Activated CD8-positive, alpha-beta memory T cell treated with anti-CD3 and anti-CD28 coated beads, Interleukin-2, amount 50 U/mL, for 24 hours (primary cell): ENCODE data around the gene CCDC85A.

Source experiments
- DNase-seq: peaks from one replicate; pipeline ENCODE4 v3.0.0-alpha.2; 2020; ENCODE audit errors: extremely low read depth

Gene CCDC85A

DNA sequence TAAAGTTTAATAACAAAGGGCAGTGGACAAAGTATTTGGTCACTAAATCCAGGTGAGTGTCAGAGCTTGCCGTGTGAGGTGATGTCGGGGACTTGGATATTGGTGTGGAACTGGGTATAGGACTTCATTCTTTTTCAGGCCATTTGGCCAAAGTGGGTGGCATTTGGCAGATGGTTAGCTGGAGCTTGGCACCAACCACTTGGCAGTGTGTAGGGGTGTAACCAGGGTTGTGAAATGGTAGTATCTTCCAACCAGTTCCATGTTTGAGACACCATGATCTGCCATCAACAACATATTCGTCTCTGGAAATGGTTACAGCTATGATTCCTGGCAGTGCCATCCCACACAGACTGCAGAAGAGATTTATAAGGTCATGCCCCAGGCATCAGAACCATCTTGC lies 113.9 kb downstream of the CCDC85A start:
- DNase-seq: no peak

DNA sequence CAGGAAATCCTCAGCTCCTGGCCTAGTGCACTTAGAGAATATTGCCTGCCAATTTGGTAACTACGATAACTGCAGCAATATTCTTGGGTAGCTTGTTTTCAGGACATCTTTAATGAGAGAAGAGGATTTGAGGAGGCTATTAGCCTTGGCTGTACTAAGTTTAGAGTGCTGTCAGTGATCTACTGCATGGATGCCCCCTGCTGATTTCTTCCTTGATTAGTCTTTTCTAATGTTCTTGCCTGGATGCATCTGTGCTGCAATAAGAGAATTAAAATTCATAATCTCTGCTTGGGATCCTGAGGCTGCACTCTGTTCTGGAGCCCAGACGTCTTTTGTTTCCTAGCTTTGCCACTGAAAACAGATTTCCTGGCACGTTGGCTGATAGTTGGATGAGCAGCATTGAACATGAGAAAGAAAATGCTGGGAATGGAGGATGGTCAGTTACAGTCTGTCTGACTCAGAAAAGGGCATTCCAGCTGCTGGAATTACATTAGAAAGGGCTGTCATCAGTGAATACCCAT lies 115.4 kb downstream of the CCDC85A start:
- no peak for DNase-seq

DNA sequence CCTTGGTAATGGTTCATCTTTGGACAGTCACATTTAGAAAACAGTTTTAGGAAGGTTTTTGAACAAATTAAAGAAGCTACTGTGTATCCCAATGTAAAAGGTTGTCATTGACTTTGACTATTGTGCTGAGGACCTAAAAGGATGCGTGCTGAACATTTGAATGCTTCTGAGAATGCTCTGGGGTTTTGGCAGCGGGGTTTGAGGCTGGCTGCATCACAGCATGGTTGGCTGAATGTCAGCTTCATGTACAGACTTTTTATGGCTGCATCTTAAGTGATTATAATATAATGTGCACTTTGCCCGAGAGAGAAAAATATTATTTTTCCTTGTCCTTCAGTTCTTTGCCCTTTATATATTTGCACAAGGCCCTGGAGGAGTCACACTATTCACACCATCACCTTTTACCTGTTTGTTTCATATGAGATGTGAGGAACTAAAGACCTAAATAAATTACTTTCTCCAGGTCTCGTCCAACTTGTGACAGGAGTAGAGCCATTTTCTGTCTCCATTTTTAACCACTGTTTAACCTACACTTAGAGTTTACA lies 125.9 kb downstream of the CCDC85A start:
- DNase-seq: no peak

DNA sequence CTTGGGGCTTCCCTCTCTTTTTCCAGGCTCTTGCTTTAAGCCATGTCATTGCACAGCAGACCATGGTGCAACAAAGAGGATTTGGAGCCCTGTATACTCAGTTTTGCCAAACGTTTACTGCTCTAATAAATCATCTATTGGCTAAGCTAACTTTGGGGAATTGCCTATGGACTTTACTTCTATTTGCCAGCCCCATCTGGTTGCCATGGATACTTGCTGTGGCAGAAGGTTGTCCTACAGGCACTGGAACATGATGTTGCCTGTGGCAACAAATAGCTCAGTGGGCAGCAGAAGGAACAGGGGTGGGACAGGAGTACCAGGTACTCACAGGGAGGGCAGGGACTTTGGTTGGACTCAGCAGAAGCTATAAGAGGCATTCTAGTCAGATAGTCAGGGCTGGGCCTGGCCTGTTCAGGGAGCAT lies 129.7 kb downstream of the CCDC85A start:
- DNase-seq: no peak

DNA sequence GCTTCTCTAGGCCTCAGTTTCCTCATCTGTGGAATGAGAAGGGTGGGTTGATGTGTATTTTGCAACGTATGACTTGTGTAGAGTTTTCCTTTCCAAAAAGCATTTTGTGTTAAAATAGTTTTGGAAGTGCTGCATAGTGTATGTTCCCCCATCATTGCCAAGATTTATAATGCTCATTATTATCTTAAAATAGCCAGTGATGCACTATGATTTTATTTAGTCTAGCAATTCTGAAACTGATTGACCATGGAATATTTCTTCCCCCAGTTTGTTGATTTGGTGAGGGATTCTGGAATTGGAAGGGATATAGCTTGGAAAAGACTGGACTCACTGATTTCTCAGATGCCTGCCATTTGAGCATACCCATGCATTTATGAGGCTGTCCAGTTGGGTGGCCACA lies 130.6 kb downstream of the CCDC85A start:
- no peak for DNase-seq

DNA sequence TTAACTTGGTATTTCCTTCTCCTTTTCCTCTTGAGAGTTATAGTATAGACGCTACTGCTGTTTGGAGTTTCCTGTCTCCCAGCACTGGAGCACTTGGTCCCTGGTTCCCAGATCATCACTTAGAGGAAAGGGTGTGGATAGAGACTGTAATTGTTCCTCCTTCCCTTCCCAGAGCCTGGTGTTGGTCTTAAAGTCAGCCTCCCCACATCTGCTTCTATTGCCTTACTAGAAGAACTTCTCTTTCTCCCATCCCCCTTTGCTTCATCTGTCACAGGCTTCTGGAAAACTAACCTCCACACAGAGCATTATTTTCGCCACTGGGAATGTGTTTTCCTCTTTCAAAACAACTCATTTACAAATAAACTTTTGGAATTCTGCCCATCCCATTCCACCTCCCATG lies 131.0 kb downstream of the CCDC85A start:
- DNase-seq: no peak

DNA sequence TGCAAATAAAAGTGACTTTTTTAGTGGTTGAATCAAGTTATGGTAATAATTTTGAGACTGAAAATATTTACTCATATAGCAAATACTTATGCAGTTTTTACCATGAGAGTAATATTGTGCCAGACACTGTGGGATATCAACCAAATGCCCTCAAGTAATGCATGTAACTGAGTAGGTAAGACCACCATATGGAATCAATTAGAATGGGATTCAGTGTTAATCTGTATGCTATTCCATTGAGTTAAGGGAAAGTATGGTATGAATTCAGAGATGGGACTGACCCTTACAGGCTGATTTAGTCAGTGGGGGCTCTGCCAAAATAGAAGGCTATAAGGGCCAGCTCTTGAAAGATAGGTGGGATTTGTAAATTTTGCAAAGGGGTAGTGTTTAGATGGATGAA lies 131.6 kb downstream of the CCDC85A start:
- no peak for DNase-seq

DNA sequence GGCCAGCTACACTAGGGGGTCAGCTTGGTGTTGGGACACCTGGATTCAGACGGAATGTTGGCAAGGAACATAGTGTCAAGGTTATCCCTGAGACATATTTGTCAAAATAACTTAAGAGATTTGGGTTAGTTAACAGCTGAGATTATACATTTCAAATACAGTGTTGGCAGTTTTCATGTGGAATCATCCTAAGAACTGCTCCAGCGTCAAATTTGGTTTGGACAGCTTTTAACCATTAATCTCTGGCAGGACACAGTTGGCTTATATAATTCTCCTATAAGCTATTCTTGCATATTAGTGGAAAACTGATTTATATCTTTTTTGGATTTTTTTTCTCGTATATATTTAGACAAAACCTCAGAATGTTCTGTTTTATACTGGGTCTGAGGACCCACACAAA lies 132.2 kb downstream of the CCDC85A start:
- no peak for DNase-seq

DNA sequence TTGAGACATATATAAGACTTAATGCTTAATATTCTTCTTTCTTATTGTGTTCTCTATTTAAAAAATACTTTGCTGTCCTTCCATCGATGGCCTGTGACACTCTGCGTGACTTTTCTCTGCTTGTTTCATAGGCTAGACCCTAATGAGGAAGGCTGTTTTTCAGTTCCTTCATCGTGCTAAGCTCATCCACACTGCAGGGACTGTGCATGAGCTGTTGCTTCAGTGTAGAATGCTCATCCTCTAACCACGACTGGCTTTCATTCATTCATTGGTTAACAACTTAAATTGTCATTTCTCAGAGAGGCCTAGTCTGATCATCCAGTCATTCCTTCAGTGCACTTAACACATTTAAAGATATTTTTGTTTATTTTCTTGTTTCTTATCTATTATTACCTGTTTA lies 134.4 kb downstream of the CCDC85A start:
- no peak for DNase-seq

DNA sequence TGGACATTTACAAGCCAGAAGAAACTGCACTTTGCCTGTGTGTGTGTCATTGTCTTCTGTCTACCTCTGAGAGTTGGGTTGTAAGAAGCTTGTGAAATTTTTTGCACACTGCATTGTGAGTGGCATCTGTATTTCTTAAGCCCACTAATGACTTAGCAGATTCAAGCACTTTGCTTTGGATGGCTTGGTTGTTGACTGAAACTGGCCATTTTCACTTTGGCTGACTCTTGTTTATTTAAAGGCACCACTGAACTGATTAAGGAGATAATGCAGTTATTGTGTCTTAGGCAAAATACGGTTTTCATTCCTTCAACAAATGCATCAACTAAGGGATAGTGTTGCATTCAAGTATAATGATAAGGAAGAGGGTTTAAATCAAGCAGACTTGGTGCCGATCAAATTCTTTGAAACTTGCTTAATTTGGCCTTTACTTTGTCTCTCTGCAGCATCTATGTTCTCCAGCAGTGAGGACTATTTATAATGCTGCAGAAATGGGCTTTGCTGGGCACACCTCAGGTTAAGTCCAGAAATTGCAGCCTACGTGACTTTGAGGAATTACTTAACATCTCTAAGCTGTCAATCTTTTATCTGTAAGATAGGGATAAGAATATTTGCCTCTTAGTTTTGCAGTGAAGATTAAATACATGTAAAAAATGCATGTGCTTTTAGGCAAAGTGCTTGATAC lies 142.0 kb downstream of the CCDC85A start:
- DNase-seq: no peak

DNA sequence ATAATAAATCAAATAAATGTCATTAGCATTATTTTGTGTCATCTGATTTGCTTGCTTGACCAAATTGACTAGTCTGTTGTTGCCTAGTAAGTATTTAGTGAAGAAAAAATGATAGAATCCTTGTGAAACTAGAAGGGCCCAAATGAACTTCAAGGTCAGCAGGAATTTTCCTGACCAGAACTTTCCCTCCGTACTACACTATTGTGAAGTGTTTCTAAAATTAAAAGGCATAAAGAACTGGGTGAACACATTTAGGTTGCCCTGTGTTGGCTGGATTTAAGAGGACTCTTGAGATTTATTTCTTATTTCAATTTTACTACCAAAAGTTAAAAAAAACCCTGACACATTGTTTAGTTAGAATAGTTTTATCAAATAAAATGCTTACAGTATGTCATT lies 142.6 kb downstream of the CCDC85A start:
- DNase-seq: no peak

DNA sequence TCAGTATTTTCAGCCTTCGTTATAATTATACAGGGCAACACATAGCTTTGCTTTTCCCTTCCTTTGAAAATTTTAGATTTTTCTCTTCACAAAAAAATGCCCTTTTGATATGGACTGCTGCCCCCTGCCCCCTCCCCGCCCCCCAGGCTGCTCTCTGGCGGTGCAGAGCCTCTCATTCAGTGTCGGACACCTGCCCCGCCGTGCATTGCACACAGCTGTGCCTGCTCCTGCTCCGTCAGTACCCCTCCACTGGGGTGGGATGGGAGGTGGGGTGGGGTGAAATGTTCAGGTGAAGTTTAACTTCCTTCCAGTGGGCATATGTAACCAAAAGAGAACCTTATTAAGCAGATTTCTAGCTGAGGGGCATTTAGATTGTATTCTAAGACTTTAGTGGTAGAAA lies 148.0 kb downstream of the CCDC85A start:
- DNase-seq: no peak

DNA sequence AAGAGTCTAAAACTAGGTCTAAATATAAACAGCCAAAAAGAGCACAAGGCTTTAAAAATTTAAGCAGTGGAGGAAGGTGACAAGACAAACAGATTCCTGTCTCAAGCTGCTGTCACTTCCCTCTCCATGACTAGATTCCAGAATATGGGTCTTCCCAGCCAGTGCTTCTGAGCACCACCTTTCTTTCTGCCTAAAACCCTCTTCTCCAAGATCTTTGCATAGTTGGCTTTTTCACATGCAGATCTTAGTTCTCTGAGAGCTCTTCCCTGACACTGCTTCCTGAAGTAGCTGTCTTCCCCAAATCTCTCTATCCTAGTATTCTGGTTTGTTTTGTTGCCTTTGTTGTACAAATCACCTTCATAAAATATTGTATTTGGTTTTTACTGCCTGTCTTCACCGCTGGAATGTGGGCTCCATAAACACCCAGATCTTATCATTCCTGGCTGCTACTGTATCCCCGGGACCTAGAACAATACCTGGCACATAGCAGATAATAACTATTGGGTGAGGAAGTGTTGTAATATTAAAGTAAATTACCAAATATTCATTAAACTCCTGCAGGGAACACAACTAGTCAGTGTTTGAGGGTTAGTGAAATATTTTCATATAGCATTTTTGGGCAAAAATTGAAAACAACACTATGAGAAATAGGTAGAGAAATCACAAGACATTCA lies 150.2 kb downstream of the CCDC85A start:
- DNase-seq: no peak

DNA sequence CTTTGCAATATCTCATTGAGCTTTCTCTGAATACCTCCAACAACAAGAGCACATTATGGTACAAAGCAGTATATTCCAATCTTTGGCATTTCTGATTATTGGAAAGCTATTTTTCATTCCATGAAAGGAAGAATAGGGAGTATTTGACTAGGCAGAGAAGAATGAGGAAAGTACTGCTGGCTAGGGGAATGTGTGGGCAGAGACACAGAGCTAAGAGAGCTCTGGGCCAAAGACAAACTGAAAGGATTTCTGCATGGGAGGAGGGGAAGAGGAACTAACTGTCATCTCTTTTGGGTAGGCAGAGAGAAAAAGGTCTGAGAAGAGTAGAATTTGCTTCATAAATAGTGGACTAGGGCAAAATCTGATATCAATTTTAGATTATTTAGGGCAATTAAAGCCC lies 150.8 kb downstream of the CCDC85A start:
- DNase-seq: no peak

DNA sequence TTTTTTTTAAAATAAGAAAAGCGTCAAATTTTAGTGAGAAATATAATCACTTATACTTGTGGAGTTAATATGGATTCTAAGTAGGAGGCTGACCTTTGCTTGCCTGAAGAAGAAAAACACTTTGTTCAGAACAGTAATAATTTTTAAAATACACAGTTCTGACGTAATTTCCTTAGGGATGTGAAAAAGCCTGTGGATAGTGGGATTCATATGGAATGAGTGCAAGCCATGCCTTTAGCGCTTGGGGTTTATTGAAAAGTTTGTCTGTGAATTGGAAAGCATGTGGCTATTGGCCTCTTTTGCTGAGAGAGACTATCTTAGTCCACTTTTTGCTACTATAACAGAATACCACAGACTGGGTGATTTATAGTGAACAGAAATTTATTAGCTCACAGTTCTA lies 151.3 kb downstream of the CCDC85A start:
- DNase-seq: no peak

DNA sequence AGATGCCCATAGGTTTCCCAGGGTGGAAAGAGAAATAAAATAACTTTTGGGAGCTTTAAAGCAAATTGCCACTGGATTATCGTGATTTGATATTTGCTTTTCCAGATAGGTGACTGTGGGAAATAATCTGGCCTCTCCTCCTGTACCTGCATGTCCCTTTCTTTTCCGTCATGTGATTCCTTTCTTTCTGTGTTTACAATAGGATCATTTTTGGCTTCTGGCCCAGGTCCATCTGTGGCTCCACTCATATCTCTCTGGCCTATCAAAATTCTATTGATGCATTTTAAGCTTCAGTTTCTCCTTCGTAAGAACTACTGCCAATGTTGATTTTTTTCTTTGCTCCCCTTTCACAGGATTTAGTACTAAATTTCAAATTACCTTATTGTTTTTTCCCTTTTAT lies 153.6 kb downstream of the CCDC85A start:
- DNase-seq: no peak

DNA sequence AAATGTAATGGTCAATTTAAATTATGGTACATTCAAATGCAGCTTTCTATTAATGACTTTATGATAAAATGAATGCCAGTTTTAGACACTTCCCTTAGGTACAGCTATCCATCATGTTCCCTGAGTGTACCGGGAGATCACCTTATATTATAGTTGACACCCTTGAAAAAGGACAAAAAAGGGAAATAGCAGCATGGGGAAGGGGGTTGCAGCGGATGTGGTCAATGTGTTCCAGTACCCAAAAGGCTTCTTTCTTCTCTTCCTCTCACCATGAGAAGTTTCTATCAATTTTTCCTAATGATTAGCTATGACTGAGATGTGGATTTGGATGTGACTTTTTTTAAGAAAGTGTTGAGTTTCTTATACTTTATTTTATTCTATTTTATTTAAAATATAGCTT lies 154.4 kb downstream of the CCDC85A start:
- DNase-seq: no peak

DNA sequence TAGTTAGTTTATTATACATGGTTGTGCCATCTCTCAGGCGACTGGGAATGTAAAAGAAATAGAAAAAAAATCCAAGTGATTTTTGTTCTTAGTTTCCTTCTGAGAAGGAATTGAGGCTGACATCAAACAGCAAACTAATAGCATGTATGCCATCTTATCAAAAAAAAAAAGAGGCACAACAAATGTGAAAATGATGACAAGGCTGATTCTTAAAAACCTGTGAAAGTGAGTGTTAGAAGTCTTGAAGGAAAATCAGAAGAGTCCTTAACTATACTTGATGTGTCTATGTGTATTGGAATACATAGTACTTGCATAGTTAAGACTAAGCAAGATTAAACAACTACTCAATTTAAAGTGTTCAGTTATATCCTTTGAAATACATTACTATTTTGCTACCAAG lies 161.0 kb downstream of the CCDC85A start:
- no peak for DNase-seq

DNA sequence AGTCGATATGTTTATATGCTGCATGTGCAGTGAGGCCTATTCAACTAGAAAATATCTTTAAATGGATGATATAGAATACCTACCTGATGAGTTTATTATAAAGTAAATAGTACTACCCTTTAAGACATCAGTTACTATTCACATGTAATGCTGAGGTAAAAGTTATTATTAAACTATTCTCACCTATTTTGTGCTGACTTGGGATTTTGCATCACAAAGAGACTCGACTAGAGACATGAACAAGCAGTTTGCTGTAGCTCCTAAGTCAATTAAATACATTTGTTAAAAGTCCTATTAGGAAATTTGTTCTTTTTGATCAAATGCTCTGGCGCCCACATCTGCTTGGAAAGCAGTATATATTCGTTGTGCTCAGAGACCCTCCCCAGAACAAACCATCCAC lies 164.1 kb downstream of the CCDC85A start:
- DNase-seq: no peak

DNA sequence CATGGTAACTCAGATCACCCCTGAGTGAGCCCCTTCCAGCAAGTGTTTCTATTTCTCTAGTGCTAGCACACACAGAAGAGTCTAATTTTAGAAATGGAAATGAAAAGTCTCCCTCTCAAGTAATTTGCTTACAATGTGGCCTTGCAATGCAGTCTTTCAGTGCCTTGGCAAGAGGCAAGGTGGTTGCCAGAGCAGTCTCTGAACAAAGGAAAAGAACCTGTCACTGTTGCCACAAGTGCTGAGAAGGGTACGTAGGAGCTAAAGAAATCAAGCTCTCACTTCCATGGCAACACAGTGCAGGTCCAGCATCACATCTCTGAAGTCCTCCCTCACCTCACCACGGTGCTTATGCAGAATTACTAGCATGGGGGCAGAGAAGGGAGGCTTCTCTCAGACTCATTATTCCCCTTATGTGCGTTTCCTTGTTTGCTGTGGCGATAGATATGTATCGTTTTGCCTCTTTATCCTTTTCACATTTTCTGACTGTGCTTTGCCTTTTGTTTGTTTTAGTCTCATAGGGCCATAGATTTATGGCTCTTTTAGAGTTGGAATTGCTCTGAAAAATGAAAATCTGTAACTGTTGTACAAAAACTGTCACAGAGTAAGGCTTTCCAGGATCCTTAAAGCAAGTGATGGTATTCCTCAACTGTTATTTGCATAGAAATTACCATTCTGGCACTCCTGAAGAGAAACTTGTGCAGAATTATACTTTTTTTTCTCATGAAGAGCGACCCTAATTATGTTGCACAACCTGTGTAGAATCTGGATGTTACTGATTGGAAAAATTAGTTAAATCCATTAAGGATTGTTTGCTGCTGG lies 164.8 kb downstream of the CCDC85A start:
- DNase-seq: no peak

DNA sequence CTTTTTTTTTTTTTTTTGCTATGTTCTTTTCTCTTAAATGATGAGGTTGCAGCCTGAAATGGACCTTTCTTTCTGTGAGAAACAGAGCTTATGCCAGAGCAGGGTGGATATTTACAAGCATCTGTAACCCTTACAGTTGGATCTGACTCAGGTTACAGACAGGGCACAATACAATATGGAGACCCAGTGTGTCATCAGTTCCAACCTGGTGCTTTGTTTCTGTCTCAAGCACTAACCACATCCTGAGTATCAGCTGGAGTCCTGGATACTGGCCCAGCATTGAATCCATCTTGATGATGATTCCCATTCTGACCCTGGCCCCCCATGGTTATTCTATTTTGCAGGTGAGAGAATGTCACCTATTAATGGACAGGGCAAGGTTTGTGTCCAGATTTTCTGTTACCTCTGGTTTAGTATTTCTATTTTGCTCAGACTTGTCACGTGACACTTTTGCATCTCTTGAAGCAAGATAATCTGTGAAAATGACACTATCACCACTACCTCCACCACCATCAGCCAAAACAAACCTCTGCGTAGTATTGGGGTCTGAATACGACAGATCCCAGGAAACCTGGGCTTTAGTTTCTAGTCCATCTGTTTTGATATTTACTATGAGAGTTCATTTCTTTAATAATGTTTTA lies 174.0 kb downstream of the CCDC85A start:
- no peak for DNase-seq

DNA sequence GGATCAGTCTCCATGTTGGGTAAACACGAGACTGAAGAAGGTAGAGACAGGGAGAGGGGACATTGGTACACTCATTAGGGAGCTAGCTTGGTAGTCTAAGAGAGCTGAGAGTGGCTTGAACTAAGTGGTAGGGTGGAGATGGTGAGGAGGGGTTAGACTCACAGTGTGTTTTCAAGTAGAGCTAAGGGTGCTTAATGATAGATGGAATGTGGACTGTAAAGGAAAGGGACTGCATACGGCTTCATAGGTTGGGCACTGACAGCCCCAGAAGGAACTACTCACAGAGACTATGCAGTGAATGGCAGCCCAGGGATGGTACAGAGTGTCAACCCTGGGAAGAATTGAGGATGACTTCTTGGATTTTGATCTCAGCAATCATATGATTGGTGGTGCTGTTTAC lies 178.1 kb downstream of the CCDC85A start:
- DNase-seq: no peak
